K562 (cell line): Measurements from ENCODE around the gene PRDX2. TPM values are rescaled to one million over a fixed set of nuclear protein-coding genes. Genes with fewer than 3 reads are reported as not detected.

Experiments used
- ATF1 ChIP-seq, 2 experiments: fragments of 450-650 bp in 1 of 2; IDR thresholded peaks; 2 replicates each; pipeline ENCODE4 v1.6.1; 2016; ENCODE audit warnings: missing compliant biosample characterization in 1 of 2, missing genetic modification characterization in 1 of 2
- ATF7 ChIP-seq: fragments of 450-650 bp; IDR thresholded peaks from 2 replicates; pipeline ENCODE4 v1.7.1; 2014; ENCODE audit warnings: mild to moderate bottlenecking, moderate library complexity
- CHD1 ChIP-seq: fragments of 200-600 bp; sonication (generic); IDR thresholded peaks from one replicate; pipeline ENCODE4 v1.6.1; 2012; ENCODE audit warnings: mild to moderate bottlenecking, moderate library complexity, low read length, inconsistent platforms
- CHD4 ChIP-seq: fragments of 200-600 bp; sonication (generic); IDR thresholded peaks from 3 replicates; pipeline ENCODE4 v1.6.1; 2012; ENCODE audit warnings: low read depth, mild to moderate bottlenecking, mixed read lengths, low read length, inconsistent platforms; ENCODE audit not compliant: insufficient read depth, insufficient replicate concordance, poor library complexity, severe bottlenecking
- DACH1 ChIP-seq: fragments of 450-650 bp; IDR thresholded peaks from 2 replicates; pipeline ENCODE4 v1.6.1; 2018; ENCODE audit not compliant: partially characterized antibody
- ESRRA ChIP-seq: fragments of 450-650 bp; IDR thresholded peaks from 2 replicates; pipeline ENCODE4 v1.6.1; 2014; ENCODE audit warnings: low read depth, mild to moderate bottlenecking, moderate library complexity, borderline replicate concordance
- GATAD2A ChIP-seq: fragments of 450-650 bp; IDR thresholded peaks from 2 replicates; pipeline ENCODE4 v1.6.1; 2017
- HDAC2 ChIP-seq: fragments of 450-650 bp; IDR thresholded peaks from 2 replicates; pipeline ENCODE4 v1.6.1; 2016; ENCODE audit warnings: mild to moderate bottlenecking
- HMGN3 ChIP-seq: IDR thresholded peaks from 2 replicates; pipeline ENCODE4 v1.6.1; 2011; ENCODE audit warnings: borderline replicate concordance, low read depth, mild to moderate bottlenecking, mixed read lengths, low read length; ENCODE audit not compliant: insufficient read length; ENCODE audit errors: extremely low read depth
- ILF3 ChIP-seq: fragments of 450-650 bp; IDR thresholded peaks from 2 replicates; pipeline ENCODE4 v1.6.1; 2018; ENCODE audit warnings: antibody characterized with exemption, mild to moderate bottlenecking, moderate library complexity, borderline replicate concordance
- MYBL2 ChIP-seq, 2 experiments: fragments of 450-650 bp in 1 of 2; sonication (generic) in 1 of 2; formaldehyde crosslinking in 1 of 2; IDR thresholded peaks; 2 replicates each; pipeline versions ENCODE4 v1.6.1 to v1.8.1; 2017 to 2022; ENCODE audit warnings: borderline replicate concordance in 1 of 2, inconsistent platforms in 1 of 2, low read depth in 1 of 2, mild to moderate bottlenecking in 1 of 2, missing genetic modification reagents in 1 of 2, moderate library complexity in 1 of 2
- PML ChIP-seq: IDR thresholded peaks from 2 replicates; pipeline ENCODE4 v1.6.1; 2012; ENCODE audit warnings: low read length, inconsistent platforms
- RFX7 ChIP-seq: fragments of 250-450 bp; sonication (Bioruptor Pico); IDR thresholded peaks from 2 replicates; pipeline ENCODE4 v1.5.1; 2021; ENCODE audit warnings: mild to moderate bottlenecking
- SRSF9 ChIP-seq: fragments of 200-400 bp; formaldehyde crosslinking; IDR thresholded peaks from 2 replicates; pipeline ENCODE4 v1.6.1; 2017; ENCODE audit warnings: low read depth, low read length, borderline replicate concordance
- polyA plus RNA-seq, 8 experiments: library from polyadenylated mRNA; depleted of rRNA in 4 of 8; stranded (reverse) in 5 of 8; unstranded in 3 of 8; fragments of >200 nt; fragmentation: Nextera tagmentation in 2 of 8; fragmentation: Illumina TruSeq in 1 of 8; extraction: Ambion mirVana in 2 of 8; extraction: Trizol in 1 of 8; gene quantifications; 2 replicates each; pipeline versions ENCODE4 v1.2.1 to v1.2.3, GENCODE V29; 2011 to 2014; ENCODE audit warnings: inconsistent platforms in 1 of 8, missing spikeins in 1 of 8
- total RNA-seq, 7 experiments: library from RNA; depleted of rRNA in 6 of 7; stranded (reverse); fragments of >200 nt in 6 of 7; fragmentation: Illumina TruSeq in 2 of 7; extraction: Trizol in 2 of 7; gene quantifications; 2 replicates each; pipeline versions ENCODE4 v1.2.1 to v1.2.3, GENCODE V29; 2011 to 2021; ENCODE audit warnings: low replicate concordance in 1 of 7
- TF ChIP-seq, protein P1 (sequence below): conservative IDR thresholded peaks from 2 replicates; pipeline ENCODE4 v1.6.1; 2011; ENCODE audit warnings: low read depth, mild to moderate bottlenecking, low read length; ENCODE audit not compliant: control insufficient read depth
- TF ChIP-seq, protein P2 (sequence below): fragments of 450-650 bp; formaldehyde crosslinking; IDR thresholded peaks from 2 replicates; pipeline ENCODE4 v1.4.0; 2022; ENCODE audit warnings: missing genetic modification characterization
- TF ChIP-seq, protein P3 (sequence below): fragments of 250-450 bp; sonication (Bioruptor Pico); IDR thresholded peaks from 2 replicates; pipeline ENCODE4 v1.5.0; 2022; ENCODE audit warnings: mild to moderate bottlenecking
- TF ChIP-seq, protein P4 (sequence below): sonication (generic); formaldehyde crosslinking; IDR thresholded peaks from 2 replicates; pipeline ENCODE4 v1.8.0; 2022; ENCODE audit warnings: mild to moderate bottlenecking, missing genetic modification reagents
- TF ChIP-seq, protein P5 (sequence below): fragments of 450-650 bp; conservative IDR thresholded peaks from 2 replicates; pipeline ENCODE4 v1.6.1; 2016; ENCODE audit warnings: missing genetic modification characterization, low read depth, mild to moderate bottlenecking, missing compliant biosample characterization, moderate library complexity

Gene PRDX2
- total and polyA plus RNA-seq, 9 of the 15 experiments (the other 6 are each of a cell fraction or from before 2014, with no cell fraction given), result 206 to 1,183 (median 415) TPM

DNA sequence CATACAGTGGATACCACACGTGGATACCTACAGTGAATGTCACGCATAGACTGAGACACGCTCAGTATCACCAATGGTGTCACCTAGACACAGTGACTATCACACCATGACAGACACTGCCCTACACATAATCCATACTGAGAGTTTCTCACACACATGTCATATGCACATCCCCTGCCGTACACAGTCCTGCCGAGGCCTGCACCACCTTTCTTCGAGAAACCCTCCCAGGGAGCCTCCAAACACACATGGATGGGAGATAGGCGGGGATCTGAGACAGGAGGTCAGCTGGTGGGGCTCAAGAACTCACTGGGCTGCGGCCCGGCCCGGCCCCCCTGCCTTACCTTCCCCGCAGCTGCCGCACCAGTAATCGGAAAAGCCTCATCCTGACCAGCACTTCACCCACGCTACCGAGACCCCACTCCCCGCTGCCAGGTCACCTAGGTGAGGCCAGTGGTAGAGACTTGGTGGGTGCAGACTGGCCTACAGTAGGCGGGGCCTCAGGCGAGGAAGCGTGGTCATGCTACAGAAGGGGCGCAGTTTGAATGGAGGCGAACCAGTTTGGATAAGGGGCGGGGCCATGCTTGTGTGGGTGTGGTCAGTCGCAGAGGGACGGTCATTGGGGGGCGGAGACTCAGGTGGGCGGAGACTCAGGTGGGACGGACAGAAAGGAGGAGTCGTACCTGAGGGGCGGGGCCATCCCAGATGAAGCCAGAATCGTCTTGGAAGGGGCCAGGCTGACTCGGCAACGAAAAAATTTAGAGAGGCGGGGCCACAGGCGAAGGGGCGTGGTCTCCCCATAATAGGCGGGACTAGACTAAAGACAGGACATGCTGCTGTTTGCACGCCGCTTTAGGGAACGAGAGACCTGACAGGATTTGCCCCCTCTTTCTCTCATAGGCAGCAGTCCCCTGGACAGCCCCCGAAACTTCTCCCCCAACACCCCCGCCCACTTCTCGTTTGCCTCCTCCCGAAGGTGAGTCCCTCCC, 38.8 kb upstream of the PRDX2 start (continued):
- TF ChIP-seq CHD4, result no peak
- TF ChIP-seq MYBL2 (IDR thresholded peaks at IDR 0.05; ENCODE audit: low read depth), result no peak
- TF ChIP-seq MYBL2 (CRISPR knock-in tag; IDR thresholded peaks at IDR 0.05; ENCODE audit: borderline replicate concordance), result no peak
- TF ChIP-seq CHD1, result no peak
- 0 out of 2 replicates have a peak, but pooled peaks have one; percentile 12 for TF ChIP-seq HDAC2
- no peak for TF ChIP-seq SRSF9
- TF ChIP-seq, protein P1, sequence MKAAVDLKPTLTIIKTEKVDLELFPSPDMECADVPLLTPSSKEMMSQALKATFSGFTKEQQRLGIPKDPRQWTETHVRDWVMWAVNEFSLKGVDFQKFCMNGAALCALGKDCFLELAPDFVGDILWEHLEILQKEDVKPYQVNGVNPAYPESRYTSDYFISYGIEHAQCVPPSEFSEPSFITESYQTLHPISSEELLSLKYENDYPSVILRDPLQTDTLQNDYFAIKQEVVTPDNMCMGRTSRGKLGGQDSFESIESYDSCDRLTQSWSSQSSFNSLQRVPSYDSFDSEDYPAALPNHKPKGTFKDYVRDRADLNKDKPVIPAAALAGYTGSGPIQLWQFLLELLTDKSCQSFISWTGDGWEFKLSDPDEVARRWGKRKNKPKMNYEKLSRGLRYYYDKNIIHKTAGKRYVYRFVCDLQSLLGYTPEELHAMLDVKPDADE, result 0 out of 2 replicates have a peak, but pooled peaks have one; percentile 46
- peak; percentile 52; the same call in 1 of the 2 replicates for TF ChIP-seq ESRRA
- TF ChIP-seq, protein P2, sequence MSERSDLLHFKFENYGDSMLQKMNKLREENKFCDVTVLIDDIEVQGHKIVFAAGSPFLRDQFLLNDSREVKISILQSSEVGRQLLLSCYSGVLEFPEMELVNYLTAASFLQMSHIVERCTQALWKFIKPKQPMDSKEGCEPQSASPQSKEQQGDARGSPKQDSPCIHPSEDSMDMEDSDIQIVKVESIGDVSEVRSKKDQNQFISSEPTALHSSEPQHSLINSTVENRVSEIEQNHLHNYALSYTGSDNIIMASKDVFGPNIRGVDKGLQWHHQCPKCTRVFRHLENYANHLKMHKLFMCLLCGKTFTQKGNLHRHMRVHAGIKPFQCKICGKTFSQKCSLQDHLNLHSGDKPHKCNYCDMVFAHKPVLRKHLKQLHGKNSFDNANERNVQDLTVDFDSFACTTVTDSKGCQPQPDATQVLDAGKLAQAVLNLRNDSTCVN (CRISPR knock-in tag), result no peak
- TF ChIP-seq, protein P3, sequence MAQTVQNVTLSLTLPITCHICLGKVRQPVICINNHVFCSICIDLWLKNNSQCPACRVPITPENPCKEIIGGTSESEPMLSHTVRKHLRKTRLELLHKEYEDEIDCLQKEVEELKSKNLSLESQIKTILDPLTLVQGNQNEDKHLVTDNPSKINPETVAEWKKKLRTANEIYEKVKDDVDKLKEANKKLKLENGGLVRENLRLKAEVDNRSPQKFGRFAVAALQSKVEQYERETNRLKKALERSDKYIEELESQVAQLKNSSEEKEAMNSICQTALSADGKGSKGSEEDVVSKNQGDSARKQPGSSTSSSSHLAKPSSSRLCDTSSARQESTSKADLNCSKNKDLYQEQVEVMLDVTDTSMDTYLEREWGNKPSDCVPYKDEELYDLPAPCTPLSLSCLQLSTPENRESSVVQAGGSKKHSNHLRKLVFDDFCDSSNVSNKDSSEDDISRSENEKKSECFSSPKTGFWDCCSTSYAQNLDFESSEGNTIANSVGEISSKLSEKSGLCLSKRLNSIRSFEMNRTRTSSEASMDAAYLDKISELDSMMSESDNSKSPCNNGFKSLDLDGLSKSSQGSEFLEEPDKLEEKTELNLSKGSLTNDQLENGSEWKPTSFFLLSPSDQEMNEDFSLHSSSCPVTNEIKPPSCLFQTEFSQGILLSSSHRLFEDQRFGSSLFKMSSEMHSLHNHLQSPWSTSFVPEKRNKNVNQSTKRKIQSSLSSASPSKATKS (CRISPR knock-in tag), result no peak
- peak; percentile 7 for TF ChIP-seq DACH1
- TF ChIP-seq ATF7, result no peak; the same call in 1 of the 2 replicates
- TF ChIP-seq, protein P4, sequence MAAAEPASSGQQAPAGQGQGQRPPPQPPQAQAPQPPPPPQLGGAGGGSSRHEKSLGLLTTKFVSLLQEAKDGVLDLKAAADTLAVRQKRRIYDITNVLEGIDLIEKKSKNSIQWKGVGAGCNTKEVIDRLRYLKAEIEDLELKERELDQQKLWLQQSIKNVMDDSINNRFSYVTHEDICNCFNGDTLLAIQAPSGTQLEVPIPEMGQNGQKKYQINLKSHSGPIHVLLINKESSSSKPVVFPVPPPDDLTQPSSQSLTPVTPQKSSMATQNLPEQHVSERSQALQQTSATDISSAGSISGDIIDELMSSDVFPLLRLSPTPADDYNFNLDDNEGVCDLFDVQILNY, result 0 out of 2 replicates have a peak, but pooled peaks have one; percentile 65
- TF ChIP-seq RFX7, result no peak
- TF ChIP-seq ATF1 (CRISPR knock-in tag; IDR thresholded peaks at IDR 0.05), result no peak
- 0 out of 2 replicates have a peak, but pooled peaks have one; percentile 27 for TF ChIP-seq ATF1 (tag; IDR thresholded peaks at IDR 0.05)
- no peak for TF ChIP-seq ILF3
- peak; percentile 30 for TF ChIP-seq HMGN3
- TF ChIP-seq, protein P5, sequence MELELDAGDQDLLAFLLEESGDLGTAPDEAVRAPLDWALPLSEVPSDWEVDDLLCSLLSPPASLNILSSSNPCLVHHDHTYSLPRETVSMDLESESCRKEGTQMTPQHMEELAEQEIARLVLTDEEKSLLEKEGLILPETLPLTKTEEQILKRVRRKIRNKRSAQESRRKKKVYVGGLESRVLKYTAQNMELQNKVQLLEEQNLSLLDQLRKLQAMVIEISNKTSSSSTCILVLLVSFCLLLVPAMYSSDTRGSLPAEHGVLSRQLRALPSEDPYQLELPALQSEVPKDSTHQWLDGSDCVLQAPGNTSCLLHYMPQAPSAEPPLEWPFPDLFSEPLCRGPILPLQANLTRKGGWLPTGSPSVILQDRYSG (tag), result no peak
- TF ChIP-seq PML, result no peak
- no peak for TF ChIP-seq GATAD2A
